GM23338 (cell line): Measurements from ENCODE around the gene BRF1. TPM values are rescaled to one million over a fixed set of nuclear protein-coding genes. Genes with fewer than 3 reads are reported as not detected.

ENCODE experiments used
- ATAC-seq: fragments of 200-7000 bp; cut with Tn5 transposase; 3 replicates; pipeline ENCODE4 v1.9.1; 2020
- DNase-seq: peaks from one replicate; pipeline ENCODE4 v3.0.0-alpha.2; 2015; ENCODE audit warnings: low spot score
- H2AFZ ChIP-seq: fragments of 200-600 bp; sonication (generic); 2 replicates; pipeline ENCODE4 v1.8.0; 2016; ENCODE audit warnings: antibody characterized with exemption, mild to moderate bottlenecking, moderate library complexity
- H3F3A ChIP-seq: fragments of 200-600 bp; sonication (generic); replicated peaks from 2 replicates; pipeline ENCODE4 v1.8.0; 2017; ENCODE audit warnings: antibody characterized with exemption, mixed run types, low read depth
- H3K27ac ChIP-seq: fragments of 200-600 bp; sonication (generic); 2 replicates; pipeline ENCODE4 v1.6.1; 2016; ENCODE audit warnings: low read depth
- H3K27me3 ChIP-seq: fragments of 200-600 bp; sonication (generic); 2 replicates; pipeline ENCODE4 v1.8.0; 2016; ENCODE audit warnings: mild to moderate bottlenecking, mixed run types, moderate library complexity; ENCODE audit not compliant: insufficient read depth
- H3K36me3 ChIP-seq: fragments of 200-600 bp; sonication (generic); 2 replicates; pipeline ENCODE4 v1.8.0; 2016; ENCODE audit warnings: mild to moderate bottlenecking; ENCODE audit not compliant: insufficient read depth
- H3K4me1 ChIP-seq: fragments of 200-600 bp; sonication (generic); 2 replicates; pipeline ENCODE4 v1.8.0; 2016; ENCODE audit warnings: mild to moderate bottlenecking, moderate library complexity; ENCODE audit not compliant: insufficient read depth
- H3K4me2 ChIP-seq: fragments of 200-600 bp; sonication (generic); 2 replicates; pipeline ENCODE4 v1.7.1; 2017; ENCODE audit warnings: mixed run types
- H3K4me3 ChIP-seq: fragments of 200-600 bp; sonication (generic); 2 replicates; pipeline ENCODE4 v1.6.1; 2016; ENCODE audit warnings: mixed run types
- H3K79me2 ChIP-seq: fragments of 200-600 bp; sonication (generic); replicated peaks from 2 replicates; pipeline ENCODE4 v1.8.0; 2017; ENCODE audit warnings: mild to moderate bottlenecking; ENCODE audit not compliant: insufficient read depth
- H3K9me2 ChIP-seq: fragments of 200-600 bp; sonication (generic); 2 replicates; pipeline ENCODE4 v1.8.0; 2017; ENCODE audit not compliant: insufficient read depth
- H4K20me1 ChIP-seq: fragments of 200-600 bp; sonication (generic); replicated peaks from 2 replicates; pipeline ENCODE4 v1.8.0; 2017; ENCODE audit warnings: mild to moderate bottlenecking; ENCODE audit not compliant: insufficient read depth
- H3K27ac Mint-ChIP-seq: 2 replicates; pipeline ENCODE4 v1.8.0; 2020; ENCODE audit warnings: inconsistent platforms, mild to moderate bottlenecking, moderate library complexity, mixed read lengths
- H3K27me3 Mint-ChIP-seq: 3 replicates; pipeline ENCODE4 v1.8.0; 2022; ENCODE audit warnings: low read depth, mild to moderate bottlenecking, moderate library complexity, mixed read lengths, inconsistent platforms; ENCODE audit not compliant: insufficient read depth, poor library complexity
- H3K36me3 Mint-ChIP-seq: 3 replicates; pipeline ENCODE4 v1.8.0; 2021; ENCODE audit warnings: low read depth, mild to moderate bottlenecking, inconsistent platforms, moderate library complexity, mixed read lengths
- H3K4me1 Mint-ChIP-seq: 3 replicates; pipeline ENCODE4 v1.8.0; 2020; ENCODE audit warnings: mild to moderate bottlenecking, inconsistent platforms, mixed read lengths
- H3K4me3 Mint-ChIP-seq: 3 replicates; pipeline ENCODE4 v1.8.0; 2021; ENCODE audit warnings: moderate library complexity, mild to moderate bottlenecking, inconsistent platforms, mixed read lengths
- H3K9me3 Mint-ChIP-seq: 3 replicates; pipeline ENCODE4 v1.8.0; 2020; ENCODE audit warnings: moderate library complexity, mild to moderate bottlenecking, inconsistent platforms, mixed read lengths
- CREB1 ChIP-seq: fragments of 250-450 bp; sonication (Bioruptor Pico); IDR thresholded peaks from 2 replicates; pipeline ENCODE4 v1.5.0; 2020; ENCODE audit warnings: low read depth, mild to moderate bottlenecking, moderate library complexity
- CTCF ChIP-seq, 2 experiments: fragments of 200-600 bp in 1 of 2; sonication (generic) in 1 of 2; conservative IDR thresholded peaks; 2 replicates each; pipeline versions ENCODE4 v1.5.1 to v1.6.1; 2016 to 2017; ENCODE audit warnings: antibody characterized with exemption in 2 of 2, low read depth in 2 of 2, mild to moderate bottlenecking in 2 of 2, moderate library complexity in 1 of 2
- ETS1 ChIP-seq: IDR thresholded peaks from 2 replicates; pipeline ENCODE4 v1.6.1; 2016; ENCODE audit warnings: antibody characterized with exemption
- EZH2 ChIP-seq: fragments of 200-600 bp; sonication (generic); IDR thresholded peaks from one replicate; pipeline ENCODE4 v1.8.0; 2017; ENCODE audit warnings: antibody characterized with exemption, mild to moderate bottlenecking, low read depth; ENCODE audit not compliant: unreplicated experiment
- EZH2phosphoT487 ChIP-seq: fragments of 200-600 bp; sonication (generic); IDR thresholded peaks from one replicate; pipeline ENCODE4 v1.8.1; 2018; ENCODE audit warnings: antibody characterized with exemption; ENCODE audit not compliant: unreplicated experiment
- JUNB ChIP-seq: IDR thresholded peaks from one replicate; pipeline ENCODE4 v1.6.1; 2016; ENCODE audit warnings: antibody characterized with exemption; ENCODE audit not compliant: unreplicated experiment
- NANOG ChIP-seq: IDR thresholded peaks from 2 replicates; pipeline ENCODE4 v1.6.1; 2016; ENCODE audit warnings: antibody characterized with exemption, borderline replicate concordance
- POLR2AphosphoS5 ChIP-seq: IDR thresholded peaks from 2 replicates; pipeline ENCODE4 v1.6.1; 2016; ENCODE audit warnings: antibody characterized with exemption, low read depth
- REST ChIP-seq: IDR thresholded peaks from one replicate; pipeline ENCODE4 v1.6.1; 2018; ENCODE audit warnings: antibody characterized with exemption; ENCODE audit not compliant: unreplicated experiment
- STAT1 ChIP-seq: IDR thresholded peaks from one replicate; pipeline ENCODE4 v1.6.1; 2016; ENCODE audit warnings: antibody characterized with exemption; ENCODE audit not compliant: unreplicated experiment
- ZNF114 ChIP-seq: fragments of 250-450 bp; sonication (Bioruptor Pico); IDR thresholded peaks from 2 replicates; pipeline ENCODE4 v1.5.0; 2020; ENCODE audit warnings: mild to moderate bottlenecking, moderate library complexity
- ZNF331 ChIP-seq: fragments of 250-450 bp; sonication (Bioruptor Pico); IDR thresholded peaks from 2 replicates; pipeline ENCODE4 v1.5.0; 2020; ENCODE audit warnings: low read depth, mild to moderate bottlenecking, moderate library complexity
- polyA plus RNA-seq: library from polyadenylated mRNA; unstranded; fragments of >200 nt; fragmentation: Nextera tagmentation; extraction: Ambion mirVana; gene quantifications from 2 replicates; pipeline ENCODE4 v1.2.1, GENCODE V29; 2016
- total RNA-seq: library from RNA; depleted of rRNA; stranded (reverse); fragments of >200 nt; shearing (Covaris generic); gene quantifications from 2 replicates; pipeline ENCODE4 v1.2.3, GENCODE V29; 2014
- TF ChIP-seq, protein P1 (sequence below): fragments of 250-450 bp; sonication (Bioruptor Pico); IDR thresholded peaks from 2 replicates; pipeline ENCODE4 v1.5.0; 2020; ENCODE audit warnings: mild to moderate bottlenecking, moderate library complexity

The BRF1 gene
- total and polyA plus RNA-seq, 2 experiments from 2014 or later, result 8.6 to 29.9 TPM

- DNase-seq (no peak), ATAC-seq (no peak)
- Mint-ChIP-seq H3K27ac (no peak overlapping the region), H3K4me3 (no peak overlapping the region), H3K27me3 (peaks cover 14% of the 10 kb centered on the region), H3K36me3 (no peaks in the 10 kb centered on the region), H3K4me1 (no peaks in the 10 kb centered on the region), H3K9me3 (no peaks in the 10 kb centered on the region)
- H3K27ac ChIP-seq, result no peak overlapping the region
- H3K4me2 ChIP-seq, result no peak overlapping the region
- H3K4me3 ChIP-seq, result no peak overlapping the region
- H3K9me2 ChIP-seq, result no peaks in the 10 kb centered on the region
- H2AFZ ChIP-seq, result no peak overlapping the region
- H3K4me1 ChIP-seq, result no peaks in the 10 kb centered on the region; the same call in 1 of the 2 replicates
- H3F3A ChIP-seq, result no peaks in the 10 kb centered on the region
- no peak for TF ChIP-seq CREB1
- TF ChIP-seq ZNF331 (CRISPR knock-in tag), result no peak
- TF ChIP-seq JUNB, result no peak
- TF ChIP-seq POLR2AphosphoS5, result no peak
- TF ChIP-seq NANOG, result no peak
- no peak for TF ChIP-seq STAT1
- TF ChIP-seq EZH2, result no peak
- no peak for TF ChIP-seq ETS1
- TF ChIP-seq EZH2phosphoT487, result no peak
- TF ChIP-seq, protein P1, sequence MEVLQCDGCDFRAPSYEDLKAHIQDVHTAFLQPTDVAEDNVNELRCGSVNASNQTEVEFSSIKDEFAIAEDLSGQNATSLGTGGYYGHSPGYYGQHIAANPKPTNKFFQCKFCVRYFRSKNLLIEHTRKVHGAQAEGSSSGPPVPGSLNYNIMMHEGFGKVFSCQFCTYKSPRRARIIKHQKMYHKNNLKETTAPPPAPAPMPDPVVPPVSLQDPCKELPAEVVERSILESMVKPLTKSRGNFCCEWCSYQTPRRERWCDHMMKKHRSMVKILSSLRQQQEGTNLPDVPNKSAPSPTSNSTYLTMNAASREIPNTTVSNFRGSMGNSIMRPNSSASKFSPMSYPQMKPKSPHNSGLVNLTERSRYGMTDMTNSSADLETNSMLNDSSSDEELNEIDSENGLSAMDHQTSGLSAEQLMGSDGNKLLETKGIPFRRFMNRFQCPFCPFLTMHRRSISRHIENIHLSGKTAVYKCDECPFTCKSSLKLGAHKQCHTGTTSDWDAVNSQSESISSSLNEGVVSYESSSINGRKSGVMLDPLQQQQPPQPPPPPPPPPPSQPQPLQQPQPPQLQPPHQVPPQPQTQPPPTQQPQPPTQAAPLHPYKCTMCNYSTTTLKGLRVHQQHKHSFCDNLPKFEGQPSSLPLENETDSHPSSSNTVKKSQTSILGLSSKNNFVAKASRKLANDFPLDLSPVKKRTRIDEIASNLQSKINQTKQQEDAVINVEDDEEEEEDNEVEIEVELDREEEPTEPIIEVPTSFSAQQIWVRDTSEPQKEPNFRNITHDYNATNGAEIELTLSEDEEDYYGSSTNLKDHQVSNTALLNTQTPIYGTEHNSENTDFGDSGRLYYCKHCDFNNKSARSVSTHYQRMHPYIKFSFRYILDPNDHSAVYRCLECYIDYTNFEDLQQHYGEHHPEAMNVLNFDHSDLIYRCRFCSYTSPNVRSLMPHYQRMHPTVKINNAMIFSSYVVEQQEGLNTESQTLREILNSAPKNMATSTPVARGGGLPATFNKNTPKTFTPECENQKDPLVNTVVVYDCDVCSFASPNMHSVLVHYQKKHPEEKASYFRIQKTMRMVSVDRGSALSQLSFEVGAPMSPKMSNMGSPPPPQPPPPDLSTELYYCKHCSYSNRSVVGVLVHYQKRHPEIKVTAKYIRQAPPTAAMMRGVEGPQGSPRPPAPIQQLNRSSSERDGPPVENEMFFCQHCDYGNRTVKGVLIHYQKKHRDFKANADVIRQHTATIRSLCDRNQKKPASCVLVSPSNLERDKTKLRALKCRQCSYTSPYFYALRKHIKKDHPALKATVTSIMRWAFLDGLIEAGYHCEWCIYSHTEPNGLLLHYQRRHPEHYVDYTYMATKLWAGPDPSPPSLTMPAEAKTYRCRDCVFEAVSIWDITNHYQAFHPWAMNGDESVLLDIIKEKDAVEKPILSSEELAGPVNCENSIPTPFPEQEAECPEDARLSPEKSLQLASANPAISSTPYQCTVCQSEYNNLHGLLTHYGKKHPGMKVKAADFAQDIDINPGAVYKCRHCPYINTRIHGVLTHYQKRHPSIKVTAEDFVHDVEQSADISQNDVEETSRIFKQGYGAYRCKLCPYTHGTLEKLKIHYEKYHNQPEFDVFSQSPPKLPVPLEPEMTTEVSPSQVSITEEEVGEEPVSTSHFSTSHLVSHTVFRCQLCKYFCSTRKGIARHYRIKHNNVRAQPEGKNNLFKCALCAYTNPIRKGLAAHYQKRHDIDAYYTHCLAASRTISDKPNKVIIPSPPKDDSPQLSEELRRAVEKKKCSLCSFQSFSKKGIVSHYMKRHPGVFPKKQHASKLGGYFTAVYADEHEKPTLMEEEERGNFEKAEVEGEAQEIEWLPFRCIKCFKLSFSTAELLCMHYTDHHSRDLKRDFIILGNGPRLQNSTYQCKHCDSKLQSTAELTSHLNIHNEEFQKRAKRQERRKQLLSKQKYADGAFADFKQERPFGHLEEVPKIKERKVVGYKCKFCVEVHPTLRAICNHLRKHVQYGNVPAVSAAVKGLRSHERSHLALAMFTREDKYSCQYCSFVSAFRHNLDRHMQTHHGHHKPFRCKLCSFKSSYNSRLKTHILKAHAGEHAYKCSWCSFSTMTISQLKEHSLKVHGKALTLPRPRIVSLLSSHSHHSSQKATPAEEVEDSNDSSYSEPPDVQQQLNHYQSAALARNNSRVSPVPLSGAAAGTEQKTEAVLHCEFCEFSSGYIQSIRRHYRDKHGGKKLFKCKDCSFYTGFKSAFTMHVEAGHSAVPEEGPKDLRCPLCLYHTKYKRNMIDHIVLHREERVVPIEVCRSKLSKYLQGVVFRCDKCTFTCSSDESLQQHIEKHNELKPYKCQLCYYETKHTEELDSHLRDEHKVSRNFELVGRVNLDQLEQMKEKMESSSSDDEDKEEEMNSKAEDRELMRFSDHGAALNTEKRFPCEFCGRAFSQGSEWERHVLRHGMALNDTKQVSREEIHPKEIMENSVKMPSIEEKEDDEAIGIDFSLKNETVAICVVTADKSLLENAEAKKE (CRISPR knock-in tag), result no peak
- TF ChIP-seq ZNF114, result no peak
- no peak for TF ChIP-seq CTCF (conservative IDR thresholded peaks at IDR 0.05; ENCODE audit: low read depth in 2 of 2)
- TF ChIP-seq REST, result no peak
- no peaks in the 10 kb centered on the region for H3K27me3 ChIP-seq
- no peaks in the 10 kb centered on the region for H3K36me3 ChIP-seq
- H4K20me1 ChIP-seq, result no peaks in the 10 kb centered on the region
- H3K79me2 ChIP-seq, result no peaks in the 10 kb centered on the region
These were observed 96.4 kb downstream of the BRF1 start for GRCh38 chr14:105204206-105204930.
